Measurements from ENCODE around the gene TBC1D2B.
"Not testable (repeated sequence)": the region's sequence is repeated elsewhere in the genome, so short reads cannot be mapped to it uniquely, and the experiment has no call there.

The TBC1D2B gene

GRCh38 chr15:77988347-77989295, 88.9 kb downstream of the TBC1D2B start:
- Histone ChIP-seq H3K27ac (no peak overlapping the region), H3K4me1 (ENCODE audit: control insufficient read depth in 1 of 2, insufficient read depth in 1 of 2, low read depth in 1 of 2, low read length in 1 of 2) (peaks cover 0 to 5% of the 10 kb centered on the region in 2 experiments), H3K9me3 (no peaks in the 10 kb centered on the region), H3K27me3 (peaks cover 5% of the 10 kb centered on the region), H3K4me3 (ENCODE audit: low read depth in 1 of 2, low read length in 1 of 2) (no peak overlapping the region), H3K36me3 (peaks cover 22% of the 10 kb centered on the region)
- TF ChIP-seq CTCF (IDR thresholded peaks at IDR 0.05), result no peak

GRCh38 chr15:77987765-77988136, 89.8 kb downstream of the TBC1D2B start:
- not testable (repeated sequence) for H3K9me3 ChIP-seq; H3K4me3 ChIP-seq (ENCODE audit: low read depth in 1 of 2, low read length in 1 of 2); H3K27ac ChIP-seq; H3K4me1 ChIP-seq (ENCODE audit: control insufficient read depth in 1 of 2, insufficient read depth in 1 of 2, low read depth in 1 of 2, low read length in 1 of 2); H3K27me3 ChIP-seq
- H3K36me3 ChIP-seq, result peaks cover 14% of the 10 kb centered on the region

- TF ChIP-seq CTCF (IDR thresholded peaks at IDR 0.05), result no peak
- H3K9me3 ChIP-seq, result no peaks in the 10 kb centered on the region
- H3K27ac ChIP-seq, result no peak overlapping the region
- peaks cover 7% of the 10 kb centered on the region for H3K27me3 ChIP-seq
- H3K4me3 ChIP-seq (ENCODE audit: low read depth in 1 of 2, low read length in 1 of 2), result no peak overlapping the region
- peaks cover 11% of the 10 kb centered on the region for H3K36me3 ChIP-seq
- H3K4me1 ChIP-seq (ENCODE audit: control insufficient read depth in 1 of 2, insufficient read depth in 1 of 2, low read depth in 1 of 2, low read length in 1 of 2), result peaks cover 0 to 5% of the 10 kb centered on the region in 2 experiments
These were observed 90.4 kb downstream of the TBC1D2B start for GRCh38 chr15:77986891-77987764.

- peaks cover 2% of the 10 kb centered on the region for H3K36me3 ChIP-seq
- H3K4me1 ChIP-seq (ENCODE audit: control insufficient read depth in 1 of 2, insufficient read depth in 1 of 2, low read depth in 1 of 2, low read length in 1 of 2), result peaks cover 0 to 5% of the 10 kb centered on the region in 2 experiments
These were observed 91.5 kb downstream of the TBC1D2B start for GRCh38 chr15:77985931-77986480.

GRCh38 chr15:77985031-77985930, 92.2 kb downstream of the TBC1D2B start:
- Histone ChIP-seq H3K9me3 (no peaks in the 10 kb centered on the region), H3K27ac (no peak overlapping the region), H3K36me3 (no peaks in the 10 kb centered on the region), H3K4me3 (ENCODE audit: low read depth in 1 of 2, low read length in 1 of 2) (no peak overlapping the region), H3K27me3 (peaks cover 7% of the 10 kb centered on the region), H3K4me1 (ENCODE audit: control insufficient read depth in 1 of 2, insufficient read depth in 1 of 2, low read depth in 1 of 2, low read length in 1 of 2) (no peaks in the 10 kb centered on the region)
- no peak for TF ChIP-seq CTCF (IDR thresholded peaks at IDR 0.05)

More at GRCh38 chr15:77985931-77986480, 91.5 kb downstream of the TBC1D2B start:
- Histone ChIP-seq H3K27ac (no peak overlapping the region), H3K4me3 (ENCODE audit: low read depth in 1 of 2, low read length in 1 of 2) (no peak overlapping the region), H3K9me3 (no peaks in the 10 kb centered on the region), H3K27me3 (peaks cover 7% of the 10 kb centered on the region)
- no peak for TF ChIP-seq CTCF (IDR thresholded peaks at IDR 0.05)

Data from neutrophil (primary cell).